Endodermal cell (in vitro differentiated cells): ENCODE results near the gene SMYD3. TPM values are rescaled to one million over a fixed set of nuclear protein-coding genes. Genes with fewer than 3 reads are reported as not detected.

Experiments used
- DNase-seq: peaks from one replicate; pipeline ENCODE4 v3.0.0-alpha.2; 2017
- H3K27ac ChIP-seq: 2 replicates; pipeline ENCODE4 v1.5.1; 2013; ENCODE audit warnings: mild to moderate bottlenecking, low read depth, low read length, moderate library complexity
- H3K27me3 ChIP-seq: 2 replicates; pipeline ENCODE4 v1.6.1; 2013; ENCODE audit warnings: mild to moderate bottlenecking, low read length, moderate library complexity; ENCODE audit not compliant: insufficient read depth, control insufficient read depth, poor library complexity, severe bottlenecking
- H3K36me3 ChIP-seq: 2 replicates; pipeline ENCODE4 v1.7.0; 2013; ENCODE audit warnings: mild to moderate bottlenecking, low read length, moderate library complexity; ENCODE audit not compliant: control insufficient read depth, insufficient read depth
- H3K4me1 ChIP-seq: one replicate; pipeline ENCODE4 v1.7.0; 2013; ENCODE audit warnings: low read length; ENCODE audit not compliant: control insufficient read depth, insufficient read depth
- H3K4me3 ChIP-seq: 2 replicates; pipeline ENCODE4 v1.5.1; 2013; ENCODE audit warnings: mild to moderate bottlenecking, low read length, moderate library complexity
- H3K9ac ChIP-seq: 2 replicates; pipeline ENCODE4 v1.6.1; 2013; ENCODE audit warnings: mild to moderate bottlenecking, low read length, moderate library complexity; ENCODE audit not compliant: poor library complexity, severe bottlenecking; ENCODE audit errors: extremely low read depth
- H3K9me3 ChIP-seq: 2 replicates; pipeline ENCODE4 v1.6.1; 2013; ENCODE audit warnings: mild to moderate bottlenecking, low read length, moderate library complexity; ENCODE audit not compliant: control insufficient read depth
- H3K27ac Mint-ChIP-seq: 2 replicates; pipeline ENCODE4 v1.8.0; 2020; ENCODE audit warnings: mixed read lengths
- H3K27me3 Mint-ChIP-seq: 2 replicates; pipeline ENCODE4 v1.8.0; 2021; ENCODE audit warnings: mild to moderate bottlenecking, mixed read lengths; ENCODE audit not compliant: insufficient read depth
- H3K36me3 Mint-ChIP-seq: 2 replicates; pipeline ENCODE4 v1.8.0; 2020; ENCODE audit warnings: low read depth, mixed read lengths
- H3K4me1 Mint-ChIP-seq: 2 replicates; pipeline ENCODE4 v1.8.0; 2020; ENCODE audit warnings: mixed read lengths
- H3K4me3 Mint-ChIP-seq: 2 replicates; pipeline ENCODE4 v1.8.0; 2020; ENCODE audit warnings: mild to moderate bottlenecking, moderate library complexity, mixed read lengths
- H3K9me3 Mint-ChIP-seq: 2 replicates; pipeline ENCODE4 v1.8.0; 2020; ENCODE audit warnings: mild to moderate bottlenecking, mixed read lengths
- WGBS, 2 experiments: methylation state at CpG; one replicate each; pipeline versions ENCODE4 v1.1.5 to v1.1.7; 2013; ENCODE audit warnings: missing lambda C conversion rate in 2 of 2, mixed read lengths in 1 of 2; ENCODE audit not compliant: insufficient coverage in 1 of 2, insufficient read length in 1 of 2; 5-methylcytosine and 5-hydroxymethylcytosine counted together
- total RNA-seq, 2 donors: library from RNA; stranded (reverse); fragmentation: NEBNext Ultra II Directional in 1 of 2; extraction: Animal tissue kit (Norgen Biotek cat#: 25700) in 1 of 2; gene quantifications; 2 replicates in 1 of 2; 3 replicates in 1 of 2; pipeline ENCODE4 v1.2.1, GENCODE V29; 2021
- TF ChIP-seq, protein P1 (sequence below): fragments of 200-600 bp; sonication (generic); conservative IDR thresholded peaks from 2 replicates; pipeline ENCODE4 v1.5.0; 2021; ENCODE audit warnings: antibody characterized with exemption, mild to moderate bottlenecking

The SMYD3 gene
- total RNA-seq, 2 donors from 2014 or later, result 32.3 to 45.8 TPM

GRCh38 chr1:246144931-246145330, 362.1 kb downstream of the SMYD3 start:
- no peak for DNase-seq
- no peaks in the 10 kb centered on the region for H3K4me1 Mint-ChIP-seq
- Histone ChIP-seq H3K4me1 (no peaks in the 10 kb centered on the region), H3K36me3 (no peaks in the 10 kb centered on the region), H3K4me3 (no peak overlapping the region), H3K27ac (no peak overlapping the region), H3K9ac (no peak overlapping the region), H3K27me3 (no peaks in the 10 kb centered on the region), H3K9me3 (peaks cover 9% of the 10 kb centered on the region)
- TF ChIP-seq, protein P1, sequence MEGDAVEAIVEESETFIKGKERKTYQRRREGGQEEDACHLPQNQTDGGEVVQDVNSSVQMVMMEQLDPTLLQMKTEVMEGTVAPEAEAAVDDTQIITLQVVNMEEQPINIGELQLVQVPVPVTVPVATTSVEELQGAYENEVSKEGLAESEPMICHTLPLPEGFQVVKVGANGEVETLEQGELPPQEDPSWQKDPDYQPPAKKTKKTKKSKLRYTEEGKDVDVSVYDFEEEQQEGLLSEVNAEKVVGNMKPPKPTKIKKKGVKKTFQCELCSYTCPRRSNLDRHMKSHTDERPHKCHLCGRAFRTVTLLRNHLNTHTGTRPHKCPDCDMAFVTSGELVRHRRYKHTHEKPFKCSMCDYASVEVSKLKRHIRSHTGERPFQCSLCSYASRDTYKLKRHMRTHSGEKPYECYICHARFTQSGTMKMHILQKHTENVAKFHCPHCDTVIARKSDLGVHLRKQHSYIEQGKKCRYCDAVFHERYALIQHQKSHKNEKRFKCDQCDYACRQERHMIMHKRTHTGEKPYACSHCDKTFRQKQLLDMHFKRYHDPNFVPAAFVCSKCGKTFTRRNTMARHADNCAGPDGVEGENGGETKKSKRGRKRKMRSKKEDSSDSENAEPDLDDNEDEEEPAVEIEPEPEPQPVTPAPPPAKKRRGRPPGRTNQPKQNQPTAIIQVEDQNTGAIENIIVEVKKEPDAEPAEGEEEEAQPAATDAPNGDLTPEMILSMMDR, result no peak
- H3K4me3 Mint-ChIP-seq, result no peak overlapping the region
- H3K27ac Mint-ChIP-seq, result no peak overlapping the region
- no peaks in the 10 kb centered on the region for H3K36me3 Mint-ChIP-seq
- no peaks in the 10 kb centered on the region for H3K27me3 Mint-ChIP-seq
- peaks cover 7% of the 10 kb centered on the region for H3K9me3 Mint-ChIP-seq
- WGBS, 2 experiments, result 93 to 100% methylated on average over 2 to 3 of the region's 3 CpGs

DNA sequence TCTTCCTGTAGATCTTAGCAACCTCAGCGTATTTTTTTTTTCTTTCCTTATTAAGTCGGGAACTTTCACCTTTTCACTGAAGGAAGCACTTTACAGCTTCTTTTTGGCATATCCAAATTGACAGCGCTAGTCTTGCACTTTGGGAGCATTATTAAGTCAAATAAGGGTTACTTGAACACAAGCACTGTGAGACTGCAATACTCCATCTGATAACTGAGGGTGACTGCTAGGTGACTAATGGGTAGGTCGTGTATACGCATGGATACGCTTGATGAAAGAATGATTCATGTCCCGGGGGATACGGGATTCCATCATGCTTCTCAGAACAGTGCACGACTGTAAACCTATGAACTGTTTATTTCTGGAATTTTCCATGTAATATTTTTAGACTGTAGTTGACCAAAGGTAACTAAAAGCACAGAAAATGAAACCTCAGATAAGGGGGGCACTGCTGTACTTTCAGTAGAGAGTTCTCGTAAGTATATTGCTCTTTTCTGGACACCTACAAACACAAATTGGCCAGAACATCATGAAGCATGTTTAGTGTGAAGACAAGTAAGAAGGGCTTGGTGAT, 364.7 kb downstream of the SMYD3 start:
- Histone ChIP-seq H3K9ac (no peak overlapping the region), H3K4me1 (no peaks in the 10 kb centered on the region), H3K27me3 (no peaks in the 10 kb centered on the region), H3K27ac (no peak overlapping the region), H3K9me3 (no peaks in the 10 kb centered on the region), H3K4me3 (no peak overlapping the region), H3K36me3 (no peaks in the 10 kb centered on the region)
- peaks cover 4% of the 10 kb centered on the region for H3K4me1 Mint-ChIP-seq
- TF ChIP-seq, protein P1, result no peak
- H3K36me3 Mint-ChIP-seq, result no peaks in the 10 kb centered on the region
- H3K27me3 Mint-ChIP-seq, result no peaks in the 10 kb centered on the region
- no peaks in the 10 kb centered on the region for H3K9me3 Mint-ChIP-seq
- no peak overlapping the region for H3K27ac Mint-ChIP-seq
- no peak for DNase-seq
- WGBS, 2 experiments, result 95 to 96% methylated on average over 9 to 10 of the region's 10 CpGs
- H3K4me3 Mint-ChIP-seq, result no peak overlapping the region

GRCh38 chr1:246141306-246141705, 365.8 kb downstream of the SMYD3 start:
- no peak for DNase-seq
- no peak overlapping the region for H3K4me3 Mint-ChIP-seq
- H3K36me3 ChIP-seq, result no peaks in the 10 kb centered on the region
- H3K36me3 Mint-ChIP-seq, result no peaks in the 10 kb centered on the region
- no peaks in the 10 kb centered on the region for H3K4me1 ChIP-seq
- no peaks in the 10 kb centered on the region for H3K27me3 ChIP-seq
- H3K27ac ChIP-seq, result no peak overlapping the region
- H3K9ac ChIP-seq, result no peak overlapping the region
- peaks cover 4% of the 10 kb centered on the region for H3K4me1 Mint-ChIP-seq
- 92 to 95% methylated on average over 4 of the region's 4 CpGs for WGBS, 2 experiments
- no peaks in the 10 kb centered on the region for H3K27me3 Mint-ChIP-seq
- TF ChIP-seq, protein P1, result no peak
- no peaks in the 10 kb centered on the region for H3K9me3 ChIP-seq
- H3K27ac Mint-ChIP-seq, result no peak overlapping the region
- H3K9me3 Mint-ChIP-seq, result no peaks in the 10 kb centered on the region
- no peak overlapping the region for H3K4me3 ChIP-seq
